Transverse colon (tissue), 4 donors: ENCODE data around the gene REV1.

Experiments
- CTCF ChIP-seq, 5 experiments: fragments of 200-600 bp in 3 of 5; fragments of 450-650 bp in 2 of 5; sonication (generic) in 3 of 5; IDR thresholded peaks; 1 replicate in 2 of 5; 2 replicates in 3 of 5; pipeline ENCODE4 v1.5.1; 2016 to 2017; ENCODE audit warnings: antibody characterized with exemption in 5 of 5, inconsistent platforms in 3 of 5, mild to moderate bottlenecking in 2 of 5, moderate library complexity in 1 of 5
- POLR2A ChIP-seq: fragments of 450-650 bp; IDR thresholded peaks from one replicate; pipeline ENCODE4 v1.6.1; 2016; ENCODE audit warnings: antibody characterized with exemption, mild to moderate bottlenecking, moderate library complexity
- POLR2AphosphoS5 ChIP-seq, 3 donors: sonication (generic); formaldehyde crosslinking; IDR thresholded peaks; one replicate each; pipeline ENCODE4 v1.6.1; 2016; ENCODE audit warnings: antibody characterized with exemption in 3 of 3

- TF ChIP-seq POLR2AphosphoS5 (IDR thresholded peaks at IDR 0.05) (no peak), CTCF (IDR thresholded peaks at IDR 0.05) (no peak), POLR2A (no peak)
Observed at GRCh38 chr2:99444222-99444621, 45.6 kb downstream of the REV1 start.
